ENCODE measurements around the gene NRSN2.

NRSN2 gene

GRCh38 chr20:346640-347316, at the start of gene NRSN2:
Gene NRSN2 (plus strand): TSS chr20:347111. CDS start chr20:349644, 2,533 bp downstream.
- peaks cover 8% of the 10 kb centered on the region; the same call in 1 of the 2 replicates for H3K36me3 ChIP-seq (ENCODE audit: insufficient read depth, low read length)
- peak within 1 kb of the TSS; percentile 53 for H3K27ac ChIP-seq
- DNase-seq (ENCODE audit: low read depth, low spot score), result no peak
- no peaks in the 10 kb centered on the region for H3K9me3 ChIP-seq (ENCODE audit: low read depth, low read length)
- H3K9ac ChIP-seq (ENCODE audit: insufficient read length), result peak within 1 kb of the TSS; percentile 77
- H3K4me3 ChIP-seq, result peak within 1 kb of the TSS; percentile 88
- TF ChIP-seq EZH2 (IDR thresholded peaks at IDR 0.05), result no peak
- peak; percentile 74 for TF ChIP-seq POLR2AphosphoS5 (IDR thresholded peaks at IDR 0.05; ENCODE audit: borderline replicate concordance, low read depth, low read length)

- Histone ChIP-seq H3K9me3 (ENCODE audit: low read depth, low read length) (no peaks in the 10 kb centered on the region), H3K9ac (ENCODE audit: insufficient read length) (peak overlapping the region; percentile 97), H3K4me3 (peak overlapping the region; percentile 99), H3K27ac (peak overlapping the region; percentile 92), H3K36me3 (ENCODE audit: insufficient read depth, low read length) (peaks cover 9% of the 10 kb centered on the region; the same call in 1 of the 2 replicates)
- peak; percentile 41; the same call in 1 of the 2 replicates for TF ChIP-seq POLR2AphosphoS5 (IDR thresholded peaks at IDR 0.05; ENCODE audit: borderline replicate concordance, low read depth, low read length)
- TF ChIP-seq FOXP2 (optimal IDR thresholded peaks at IDR 0.05; ENCODE audit: control extremely low read depth, extremely low read length, insufficient read depth), result no peak
- no peak for DNase-seq (ENCODE audit: low read depth, low spot score)
Measured at GRCh38 chr20:297925-298775, 48.8 kb upstream of the NRSN2 start.

- DNase-seq (ENCODE audit: low read depth, low spot score), result no peak
- H3K27ac ChIP-seq, result 0 out of 2 replicates have a peak overlapping the region, but pooled peaks have one; percentile 77
- no peak for TF ChIP-seq EZH2 (IDR thresholded peaks at IDR 0.05)
- no peak for TF ChIP-seq POLR2AphosphoS5 (IDR thresholded peaks at IDR 0.05; ENCODE audit: borderline replicate concordance, low read depth, low read length)
- TF ChIP-seq FOXP2 (optimal IDR thresholded peaks at IDR 0.05; ENCODE audit: control extremely low read depth, extremely low read length, insufficient read depth), result no peak
- H3K36me3 ChIP-seq (ENCODE audit: insufficient read depth, low read length), result peaks cover 9% of the 10 kb centered on the region; the same call in 1 of the 2 replicates
- no peaks in the 10 kb centered on the region for H3K9me3 ChIP-seq (ENCODE audit: low read depth, low read length)
- peak overlapping the region; percentile 97 for H3K9ac ChIP-seq (ENCODE audit: insufficient read length)
- H3K4me3 ChIP-seq, result peak overlapping the region; percentile 99
Measured at GRCh38 chr20:298776-299391, 48.0 kb upstream of the NRSN2 start.

- H3K36me3 ChIP-seq (ENCODE audit: insufficient read depth, low read length), result peaks cover 9% of the 10 kb centered on the region; the same call in 1 of the 2 replicates
- peak overlapping the region; percentile 77 for H3K27ac ChIP-seq
- DNase-seq (ENCODE audit: low read depth, low spot score), result no peak
- peak overlapping the region; percentile 41 for H3K9ac ChIP-seq (ENCODE audit: insufficient read length)
- H3K4me3 ChIP-seq, result peak overlapping the region; percentile 99
- no peaks in the 10 kb centered on the region for H3K9me3 ChIP-seq (ENCODE audit: low read depth, low read length)
- TF ChIP-seq FOXP2 (optimal IDR thresholded peaks at IDR 0.05; ENCODE audit: control extremely low read depth, extremely low read length, insufficient read depth), result no peak
- no peak for TF ChIP-seq POLR2AphosphoS5 (IDR thresholded peaks at IDR 0.05; ENCODE audit: borderline replicate concordance, low read depth, low read length)
- no peak for TF ChIP-seq EZH2 (IDR thresholded peaks at IDR 0.05)
Measured at GRCh38 chr20:300345-300990, 46.4 kb upstream of the NRSN2 start.

- TF ChIP-seq EZH2 (IDR thresholded peaks at IDR 0.05) (no peak), FOXP2 (optimal IDR thresholded peaks at IDR 0.05; ENCODE audit: control extremely low read depth, extremely low read length, insufficient read depth) (no peak), POLR2AphosphoS5 (IDR thresholded peaks at IDR 0.05; ENCODE audit: borderline replicate concordance, low read depth, low read length) (no peak)
- Histone ChIP-seq H3K27ac (no peak overlapping the region; the same call in 1 of the 2 replicates), H3K9ac (ENCODE audit: insufficient read length) (no peak overlapping the region), H3K36me3 (ENCODE audit: insufficient read depth, low read length) (peaks cover 9% of the 10 kb centered on the region; the same call in 1 of the 2 replicates), H3K9me3 (ENCODE audit: low read depth, low read length) (no peaks in the 10 kb centered on the region), H3K4me3 (no peak overlapping the region)
- no peak for DNase-seq (ENCODE audit: low read depth, low spot score)
Measured at GRCh38 chr20:301886-302848, 44.7 kb upstream of the NRSN2 start.

GRCh38 chr20:305745-306144, 41.2 kb upstream of the NRSN2 start:
- no peak for TF ChIP-seq EZH2 (IDR thresholded peaks at IDR 0.05)
- TF ChIP-seq FOXP2 (optimal IDR thresholded peaks at IDR 0.05; ENCODE audit: control extremely low read depth, extremely low read length, insufficient read depth), result no peak
- no peak for TF ChIP-seq POLR2AphosphoS5 (IDR thresholded peaks at IDR 0.05; ENCODE audit: borderline replicate concordance, low read depth, low read length)
- no peak overlapping the region for H3K27ac ChIP-seq
- no peak overlapping the region for H3K9ac ChIP-seq (ENCODE audit: insufficient read length)
- H3K9me3 ChIP-seq (ENCODE audit: low read depth, low read length), result no peaks in the 10 kb centered on the region
- H3K4me3 ChIP-seq, result no peak overlapping the region
- H3K36me3 ChIP-seq (ENCODE audit: insufficient read depth, low read length), result no peaks in the 10 kb centered on the region
- no peak for DNase-seq (ENCODE audit: low read depth, low spot score)

- no peak overlapping the region for H3K9ac ChIP-seq (ENCODE audit: insufficient read length)
Measured at GRCh38 chr20:308427-309038, 38.4 kb upstream of the NRSN2 start.

More at GRCh38 chr20:308427-309038, 38.4 kb upstream of the NRSN2 start:
- Histone ChIP-seq H3K27ac (no peak overlapping the region), H3K9me3 (ENCODE audit: low read depth, low read length) (no peaks in the 10 kb centered on the region), H3K36me3 (ENCODE audit: insufficient read depth, low read length) (no peaks in the 10 kb centered on the region), H3K4me3 (no peak overlapping the region)
- no peak for TF ChIP-seq FOXP2 (optimal IDR thresholded peaks at IDR 0.05; ENCODE audit: control extremely low read depth, extremely low read length, insufficient read depth)
- TF ChIP-seq EZH2 (IDR thresholded peaks at IDR 0.05), result no peak
- no peak for TF ChIP-seq POLR2AphosphoS5 (IDR thresholded peaks at IDR 0.05; ENCODE audit: borderline replicate concordance, low read depth, low read length)
- DNase-seq (ENCODE audit: low read depth, low spot score), result no peak
